Stimulated activated CD4-positive, alpha-beta T cell treated with anti-CD3 and anti-CD28 coated beads, Interleukin-1b, Interleukin-23, amount 100 ng/mL, for 48 hours (primary cell): ENCODE measurements around the gene MMP25.
"Not testable (repeated sequence)": the region's sequence is repeated elsewhere in the genome, so short reads cannot be mapped to it uniquely, and the experiment has no call there.

Experiments
- DNase-seq: peaks from one replicate; pipeline ENCODE4 v3.0.0-alpha.2; 2020

Gene MMP25

GRCh38 chr16:3074860-3075522, 28.6 kb downstream of the MMP25 start:
- peak; percentile 85 for DNase-seq

- DNase-seq, result no peak
Measured at GRCh38 chr16:3075523-3075915, 29.2 kb downstream of the MMP25 start.

- not testable (repeated sequence) for DNase-seq
Measured at GRCh38 chr16:3075946-3076345, 29.6 kb downstream of the MMP25 start.

GRCh38 chr16:3076577-3076976, 30.2 kb downstream of the MMP25 start:
- no peak for DNase-seq

GRCh38 chr16:3080024-3080423, 33.7 kb downstream of the MMP25 start:
- no peak for DNase-seq

- DNase-seq, result not testable (repeated sequence)
Measured at GRCh38 chr16:3081957-3082356, 35.6 kb downstream of the MMP25 start.

GRCh38 chr16:3083408-3083807, 37.0 kb downstream of the MMP25 start:
- not testable (repeated sequence) for DNase-seq

GRCh38 chr16:3084491-3084890, 38.1 kb downstream of the MMP25 start:
- DNase-seq, result no peak

- no peak for DNase-seq
Measured at GRCh38 chr16:3084969-3085670, 38.8 kb downstream of the MMP25 start.

- no peak for DNase-seq
Measured at GRCh38 chr16:3085868-3086595, 39.7 kb downstream of the MMP25 start.

- no peak for DNase-seq
Measured at GRCh38 chr16:3086596-3087242, 40.4 kb downstream of the MMP25 start.

GRCh38 chr16:3087243-3088235, 41.2 kb downstream of the MMP25 start:
- DNase-seq, result no peak

GRCh38 chr16:3088450-3088849, 42.1 kb downstream of the MMP25 start:
- no peak for DNase-seq

GRCh38 chr16:3088925-3089716, 42.8 kb downstream of the MMP25 start:
- DNase-seq, result no peak

- DNase-seq, result no peak
Measured at GRCh38 chr16:3089717-3090592, 43.6 kb downstream of the MMP25 start.

- DNase-seq, result no peak
Measured at GRCh38 chr16:3091551-3091950, 45.2 kb downstream of the MMP25 start.

- DNase-seq, result no peak
Measured at GRCh38 chr16:3092501-3092941, 46.2 kb downstream of the MMP25 start.

GRCh38 chr16:3094289-3095027, 48.1 kb downstream of the MMP25 start:
- DNase-seq, result peak; percentile 58

- peak; percentile 58 for DNase-seq
Measured at GRCh38 chr16:3095869-3096268, 49.5 kb downstream of the MMP25 start.
